Endodermal cell (in vitro differentiated cells): ENCODE measurements around the gene CDKN1A. TPM values are rescaled to one million over a fixed set of nuclear protein-coding genes. Genes with fewer than 3 reads are reported as not detected.

Experiments used
- DNase-seq: peaks from one replicate; pipeline ENCODE4 v3.0.0-alpha.2; 2017
- H3K27ac ChIP-seq: 2 replicates; pipeline ENCODE4 v1.5.1; 2013; ENCODE audit warnings: mild to moderate bottlenecking, low read depth, low read length, moderate library complexity
- H3K27me3 ChIP-seq: 2 replicates; pipeline ENCODE4 v1.6.1; 2013; ENCODE audit warnings: mild to moderate bottlenecking, low read length, moderate library complexity; ENCODE audit not compliant: insufficient read depth, control insufficient read depth, poor library complexity, severe bottlenecking
- H3K36me3 ChIP-seq: 2 replicates; pipeline ENCODE4 v1.7.0; 2013; ENCODE audit warnings: mild to moderate bottlenecking, low read length, moderate library complexity; ENCODE audit not compliant: control insufficient read depth, insufficient read depth
- H3K4me1 ChIP-seq: one replicate; pipeline ENCODE4 v1.7.0; 2013; ENCODE audit warnings: low read length; ENCODE audit not compliant: control insufficient read depth, insufficient read depth
- H3K4me3 ChIP-seq: 2 replicates; pipeline ENCODE4 v1.5.1; 2013; ENCODE audit warnings: mild to moderate bottlenecking, low read length, moderate library complexity
- H3K9ac ChIP-seq: 2 replicates; pipeline ENCODE4 v1.6.1; 2013; ENCODE audit warnings: mild to moderate bottlenecking, low read length, moderate library complexity; ENCODE audit not compliant: poor library complexity, severe bottlenecking; ENCODE audit errors: extremely low read depth
- H3K9me3 ChIP-seq: 2 replicates; pipeline ENCODE4 v1.6.1; 2013; ENCODE audit warnings: mild to moderate bottlenecking, low read length, moderate library complexity; ENCODE audit not compliant: control insufficient read depth
- H3K27ac Mint-ChIP-seq: 2 replicates; pipeline ENCODE4 v1.8.0; 2020; ENCODE audit warnings: mixed read lengths
- H3K27me3 Mint-ChIP-seq: 2 replicates; pipeline ENCODE4 v1.8.0; 2021; ENCODE audit warnings: mild to moderate bottlenecking, mixed read lengths; ENCODE audit not compliant: insufficient read depth
- H3K36me3 Mint-ChIP-seq: 2 replicates; pipeline ENCODE4 v1.8.0; 2020; ENCODE audit warnings: low read depth, mixed read lengths
- H3K4me1 Mint-ChIP-seq: 2 replicates; pipeline ENCODE4 v1.8.0; 2020; ENCODE audit warnings: mixed read lengths
- H3K4me3 Mint-ChIP-seq: 2 replicates; pipeline ENCODE4 v1.8.0; 2020; ENCODE audit warnings: mild to moderate bottlenecking, moderate library complexity, mixed read lengths
- H3K9me3 Mint-ChIP-seq: 2 replicates; pipeline ENCODE4 v1.8.0; 2020; ENCODE audit warnings: mild to moderate bottlenecking, mixed read lengths
- WGBS, 2 experiments: methylation state at CpG; one replicate each; pipeline versions ENCODE4 v1.1.5 to v1.1.7; 2013; ENCODE audit warnings: missing lambda C conversion rate in 2 of 2, mixed read lengths in 1 of 2; ENCODE audit not compliant: insufficient coverage in 1 of 2, insufficient read length in 1 of 2; 5-methylcytosine and 5-hydroxymethylcytosine counted together
- total RNA-seq, 2 donors: library from RNA; stranded (reverse); fragmentation: NEBNext Ultra II Directional in 1 of 2; extraction: Animal tissue kit (Norgen Biotek cat#: 25700) in 1 of 2; gene quantifications; 2 replicates in 1 of 2; 3 replicates in 1 of 2; pipeline ENCODE4 v1.2.1, GENCODE V29; 2021
- TF ChIP-seq, protein P1 (sequence below): fragments of 200-600 bp; sonication (generic); conservative IDR thresholded peaks from 2 replicates; pipeline ENCODE4 v1.5.0; 2021; ENCODE audit warnings: antibody characterized with exemption, mild to moderate bottlenecking

The CDKN1A gene
- total RNA-seq, 2 donors from 2014 or later, result 1.9 to 3.7 TPM

DNA sequence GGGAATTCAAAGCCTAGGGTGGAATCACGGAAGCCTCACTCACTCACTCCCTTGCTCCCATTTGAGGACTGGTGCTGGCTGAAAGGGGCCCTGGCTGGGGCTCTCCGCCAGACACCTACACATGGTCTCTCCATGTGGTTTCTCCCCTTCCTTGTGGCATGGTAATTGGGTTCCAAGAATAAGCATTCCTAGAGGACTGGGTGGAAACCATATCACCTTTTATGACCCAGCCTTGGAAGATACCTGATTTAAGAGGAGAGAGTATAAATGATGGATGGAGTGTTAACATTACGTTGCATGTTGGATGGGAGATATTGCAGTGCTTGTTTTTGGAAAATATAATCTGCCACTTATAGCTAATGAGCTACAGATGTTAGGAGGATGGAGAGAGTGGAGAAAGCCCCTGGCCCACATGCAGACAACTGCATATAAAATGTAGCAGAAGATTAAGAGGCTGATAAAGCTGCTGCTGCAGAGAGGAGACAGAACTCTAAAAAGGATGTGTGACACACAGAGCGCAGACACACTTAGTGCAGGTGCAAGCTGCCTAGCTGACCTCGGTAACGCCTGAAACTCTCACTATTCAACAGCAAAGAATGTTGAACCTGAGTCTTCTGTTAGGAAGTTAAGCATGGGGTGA lies 23.3 kb upstream of the CDKN1A start:
- Histone ChIP-seq H3K36me3 (no peaks in the 10 kb centered on the region), H3K4me3 (no peak overlapping the region), H3K4me1 (no peaks in the 10 kb centered on the region), H3K27ac (no peak overlapping the region), H3K27me3 (peaks cover 64% of the 10 kb centered on the region), H3K9ac (no peak overlapping the region), H3K9me3 (no peaks in the 10 kb centered on the region)
- TF ChIP-seq, protein P1, sequence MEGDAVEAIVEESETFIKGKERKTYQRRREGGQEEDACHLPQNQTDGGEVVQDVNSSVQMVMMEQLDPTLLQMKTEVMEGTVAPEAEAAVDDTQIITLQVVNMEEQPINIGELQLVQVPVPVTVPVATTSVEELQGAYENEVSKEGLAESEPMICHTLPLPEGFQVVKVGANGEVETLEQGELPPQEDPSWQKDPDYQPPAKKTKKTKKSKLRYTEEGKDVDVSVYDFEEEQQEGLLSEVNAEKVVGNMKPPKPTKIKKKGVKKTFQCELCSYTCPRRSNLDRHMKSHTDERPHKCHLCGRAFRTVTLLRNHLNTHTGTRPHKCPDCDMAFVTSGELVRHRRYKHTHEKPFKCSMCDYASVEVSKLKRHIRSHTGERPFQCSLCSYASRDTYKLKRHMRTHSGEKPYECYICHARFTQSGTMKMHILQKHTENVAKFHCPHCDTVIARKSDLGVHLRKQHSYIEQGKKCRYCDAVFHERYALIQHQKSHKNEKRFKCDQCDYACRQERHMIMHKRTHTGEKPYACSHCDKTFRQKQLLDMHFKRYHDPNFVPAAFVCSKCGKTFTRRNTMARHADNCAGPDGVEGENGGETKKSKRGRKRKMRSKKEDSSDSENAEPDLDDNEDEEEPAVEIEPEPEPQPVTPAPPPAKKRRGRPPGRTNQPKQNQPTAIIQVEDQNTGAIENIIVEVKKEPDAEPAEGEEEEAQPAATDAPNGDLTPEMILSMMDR, result no peak
- no peak overlapping the region for H3K4me3 Mint-ChIP-seq
- peaks cover 12% of the 10 kb centered on the region for H3K4me1 Mint-ChIP-seq
- no peak for DNase-seq
- H3K36me3 Mint-ChIP-seq, result no peaks in the 10 kb centered on the region
- peaks cover 75% of the 10 kb centered on the region for H3K27me3 Mint-ChIP-seq
- H3K9me3 Mint-ChIP-seq, result no peaks in the 10 kb centered on the region
- H3K27ac Mint-ChIP-seq, result no peak overlapping the region
- WGBS, 2 experiments, result 94 to 98% methylated on average over 2 to 6 of the region's 6 CpGs

DNA sequence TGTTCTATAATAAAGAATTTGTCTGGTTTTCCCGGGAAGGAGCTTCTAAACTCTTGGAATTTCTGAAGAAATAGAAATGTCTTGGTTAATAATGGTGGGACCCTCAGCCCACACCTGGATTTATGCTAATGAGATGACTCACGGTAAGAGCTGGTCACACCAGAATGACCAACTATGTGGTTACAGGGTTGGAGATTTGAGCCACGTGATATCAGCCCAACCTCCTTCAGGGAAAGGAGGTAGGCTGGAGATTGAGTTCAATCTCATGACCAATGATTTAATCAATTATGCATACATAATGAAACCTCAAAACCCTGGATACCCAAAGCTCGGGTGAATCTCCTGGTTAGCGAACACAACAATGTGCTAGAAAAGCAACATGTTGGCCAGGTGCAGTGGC lies 22.1 kb upstream of the CDKN1A start:
- no peak for DNase-seq
- Histone ChIP-seq H3K9ac (no peak overlapping the region), H3K9me3 (no peaks in the 10 kb centered on the region), H3K27me3 (peaks cover 63% of the 10 kb centered on the region), H3K4me1 (no peaks in the 10 kb centered on the region), H3K4me3 (no peak overlapping the region), H3K36me3 (no peaks in the 10 kb centered on the region), H3K27ac (no peak overlapping the region)
- Mint-ChIP-seq H3K36me3 (no peaks in the 10 kb centered on the region), H3K4me3 (no peak overlapping the region), H3K9me3 (no peaks in the 10 kb centered on the region), H3K4me1 (no peaks in the 10 kb centered on the region), H3K27me3 (peaks cover 77% of the 10 kb centered on the region), H3K27ac (no peak overlapping the region)
- TF ChIP-seq, protein P1, result no peak
- 77 to 86% methylated on average over 1 to 5 of the region's 5 CpGs for WGBS, 2 experiments

DNA sequence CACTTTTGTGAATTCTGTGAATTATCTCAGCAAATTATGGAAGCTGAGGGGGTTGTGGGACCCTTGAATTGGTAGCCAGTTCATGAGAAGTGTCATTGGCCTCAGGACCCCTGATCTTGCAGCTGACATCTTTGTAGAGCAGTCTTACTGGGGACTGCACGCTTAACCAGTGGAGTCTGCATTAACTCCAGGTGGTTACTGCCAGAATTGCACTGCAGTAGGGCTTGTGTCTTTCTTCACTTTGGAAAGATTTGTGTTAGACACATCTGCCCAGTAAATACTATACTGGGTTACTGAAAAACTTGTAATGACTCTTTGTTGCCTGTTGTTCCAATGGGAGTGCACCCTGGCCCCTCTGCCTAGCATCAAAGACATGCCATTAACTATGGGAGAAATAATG lies 21.2 kb upstream of the CDKN1A start:
- Mint-ChIP-seq H3K27me3 (peaks cover 72% of the 10 kb centered on the region), H3K4me3 (no peak overlapping the region), H3K36me3 (no peaks in the 10 kb centered on the region), H3K27ac (no peak overlapping the region), H3K4me1 (no peaks in the 10 kb centered on the region), H3K9me3 (no peaks in the 10 kb centered on the region)
- 88 to 97% methylated on average over 1 of the region's 1 CpG for WGBS, 2 experiments
- TF ChIP-seq, protein P1, result peak; percentile 27
- H3K9ac ChIP-seq, result no peak overlapping the region
- peaks cover 57% of the 10 kb centered on the region for H3K27me3 ChIP-seq
- H3K27ac ChIP-seq, result no peak overlapping the region
- H3K36me3 ChIP-seq, result no peaks in the 10 kb centered on the region
- DNase-seq, result no peak
- no peak overlapping the region for H3K4me3 ChIP-seq
- H3K9me3 ChIP-seq, result no peaks in the 10 kb centered on the region
- no peaks in the 10 kb centered on the region for H3K4me1 ChIP-seq
